Measurements from ENCODE around the gene HERC4.

Gene HERC4, protein sequence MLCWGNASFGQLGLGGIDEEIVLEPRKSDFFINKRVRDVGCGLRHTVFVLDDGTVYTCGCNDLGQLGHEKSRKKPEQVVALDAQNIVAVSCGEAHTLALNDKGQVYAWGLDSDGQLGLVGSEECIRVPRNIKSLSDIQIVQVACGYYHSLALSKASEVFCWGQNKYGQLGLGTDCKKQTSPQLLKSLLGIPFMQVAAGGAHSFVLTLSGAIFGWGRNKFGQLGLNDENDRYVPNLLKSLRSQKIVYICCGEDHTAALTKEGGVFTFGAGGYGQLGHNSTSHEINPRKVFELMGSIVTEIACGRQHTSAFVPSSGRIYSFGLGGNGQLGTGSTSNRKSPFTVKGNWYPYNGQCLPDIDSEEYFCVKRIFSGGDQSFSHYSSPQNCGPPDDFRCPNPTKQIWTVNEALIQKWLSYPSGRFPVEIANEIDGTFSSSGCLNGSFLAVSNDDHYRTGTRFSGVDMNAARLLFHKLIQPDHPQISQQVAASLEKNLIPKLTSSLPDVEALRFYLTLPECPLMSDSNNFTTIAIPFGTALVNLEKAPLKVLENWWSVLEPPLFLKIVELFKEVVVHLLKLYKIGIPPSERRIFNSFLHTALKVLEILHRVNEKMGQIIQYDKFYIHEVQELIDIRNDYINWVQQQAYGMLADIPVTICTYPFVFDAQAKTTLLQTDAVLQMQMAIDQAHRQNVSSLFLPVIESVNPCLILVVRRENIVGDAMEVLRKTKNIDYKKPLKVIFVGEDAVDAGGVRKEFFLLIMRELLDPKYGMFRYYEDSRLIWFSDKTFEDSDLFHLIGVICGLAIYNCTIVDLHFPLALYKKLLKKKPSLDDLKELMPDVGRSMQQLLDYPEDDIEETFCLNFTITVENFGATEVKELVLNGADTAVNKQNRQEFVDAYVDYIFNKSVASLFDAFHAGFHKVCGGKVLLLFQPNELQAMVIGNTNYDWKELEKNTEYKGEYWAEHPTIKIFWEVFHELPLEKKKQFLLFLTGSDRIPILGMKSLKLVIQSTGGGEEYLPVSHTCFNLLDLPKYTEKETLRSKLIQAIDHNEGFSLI

DNA sequence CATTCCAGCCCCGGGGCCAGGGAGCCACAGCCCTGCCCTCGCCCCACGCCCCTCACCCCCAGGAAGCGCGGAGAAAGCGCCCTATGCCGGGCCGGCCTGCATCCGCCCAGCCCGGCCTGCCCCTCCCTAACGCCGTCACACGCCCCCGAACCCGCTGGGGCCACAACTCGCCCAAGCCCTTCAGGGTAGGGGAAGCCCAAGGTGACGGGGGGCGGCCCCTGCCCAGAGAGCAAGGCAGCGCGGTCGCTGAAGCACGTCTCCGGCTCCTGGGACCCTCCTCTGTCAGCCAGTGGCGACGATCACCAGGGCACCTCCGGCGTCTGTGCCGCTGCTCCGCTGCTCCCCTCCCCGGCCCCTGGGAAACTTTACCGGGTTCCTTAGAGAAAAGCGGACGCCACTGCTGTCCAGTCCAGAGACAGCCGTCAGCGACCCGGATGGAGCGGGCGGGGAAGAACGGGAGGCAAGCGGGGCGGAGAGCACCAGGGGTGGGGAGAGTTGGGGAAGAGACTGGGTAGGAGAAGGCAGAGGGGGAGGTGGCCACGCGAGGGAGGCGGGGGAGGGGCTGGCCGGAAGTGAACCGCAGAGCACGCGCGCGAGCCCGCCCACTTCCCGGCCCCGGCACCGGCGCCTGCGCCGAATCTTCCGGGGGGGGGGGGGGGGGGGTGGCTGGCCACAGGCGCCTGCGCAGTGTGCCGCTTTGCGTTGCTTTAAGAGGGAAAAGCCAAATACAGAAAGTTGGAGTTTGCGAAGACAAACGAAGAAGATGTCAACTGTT is at the start of gene HERC4:
HERC4 (minus strand) TSS at position 509 of the 775 bp plus-strand sequence. CDS start 2,175 bp downstream, outside the sequence.
- peak; percentile 57 to 96 (median 90) for DNase-seq

DNA sequence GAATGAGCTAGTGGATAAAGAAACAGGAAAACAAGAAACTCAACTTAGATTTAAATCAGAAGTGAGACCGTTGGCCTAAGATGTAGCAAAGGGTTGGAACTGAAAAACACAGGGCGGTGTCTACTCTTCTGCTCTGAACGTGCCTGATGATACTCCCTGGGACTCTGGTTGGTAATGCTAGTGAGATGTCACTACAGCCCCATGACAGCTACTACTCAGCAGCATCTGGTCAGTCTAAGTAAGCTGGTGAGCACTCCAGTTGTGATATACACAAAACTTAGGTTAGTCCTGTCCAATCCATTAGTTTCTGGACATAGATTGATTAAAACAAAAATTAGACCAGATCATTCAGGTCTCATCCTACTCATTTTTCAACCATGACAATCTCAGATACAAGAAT is 49.6 kb upstream of the HERC4 start:
- DNase-seq = no peak

DNA sequence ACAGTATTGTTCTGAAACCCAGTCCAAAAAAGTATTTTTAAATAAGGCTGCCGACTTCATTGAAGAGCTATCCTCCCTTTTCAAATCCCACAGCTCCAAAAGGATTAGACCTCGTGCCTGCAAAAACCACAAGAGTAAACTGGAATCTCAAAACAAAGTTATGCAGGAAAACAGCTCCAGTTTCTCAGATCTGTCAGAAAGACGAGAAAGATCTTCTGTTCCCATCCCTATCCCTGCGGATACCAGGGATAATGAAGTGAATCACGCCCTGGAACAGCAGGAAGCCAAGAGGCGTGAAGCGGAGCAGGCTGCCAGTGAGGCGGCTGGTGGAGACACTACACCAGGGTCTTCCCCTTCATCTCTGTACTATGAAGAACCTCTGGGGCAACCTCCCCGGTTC is 46.8 kb upstream of the HERC4 start:
- no peak for DNase-seq

DNA sequence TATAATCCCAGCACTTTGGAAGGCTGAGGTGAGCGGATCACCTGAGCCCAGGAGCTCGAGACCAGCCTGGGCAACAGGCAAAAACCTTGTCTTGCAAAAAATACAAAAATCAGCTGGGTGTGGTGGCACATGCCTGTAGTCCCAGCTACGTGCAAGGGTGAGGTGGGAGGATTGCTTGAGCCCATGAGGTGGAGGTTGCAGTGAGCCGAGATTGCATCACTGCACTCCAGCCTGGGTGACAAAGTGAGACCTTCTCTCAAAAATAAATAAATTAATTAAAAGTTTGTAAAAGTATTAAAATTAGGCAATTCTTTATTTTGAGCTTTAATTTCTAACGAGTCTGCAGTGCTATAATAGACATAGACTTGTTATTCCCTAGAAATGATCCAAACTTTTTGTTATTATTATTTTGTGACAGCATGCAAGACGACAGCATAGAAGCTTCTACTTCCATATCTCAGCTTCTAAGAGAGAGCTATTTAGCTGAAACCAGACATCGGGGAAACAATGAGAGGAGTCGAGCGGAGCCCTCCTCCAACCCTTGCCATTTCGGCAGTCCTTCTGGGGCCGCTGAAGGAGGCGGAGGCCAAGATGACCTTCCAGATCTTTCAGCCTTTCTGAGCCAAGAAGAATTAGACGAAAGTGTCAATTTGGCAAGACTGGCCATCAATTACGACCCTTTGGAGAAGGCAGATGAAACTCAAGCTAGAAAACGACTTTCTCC is 46.1 kb upstream of the HERC4 start:
- DNase-seq = no peak

DNA sequence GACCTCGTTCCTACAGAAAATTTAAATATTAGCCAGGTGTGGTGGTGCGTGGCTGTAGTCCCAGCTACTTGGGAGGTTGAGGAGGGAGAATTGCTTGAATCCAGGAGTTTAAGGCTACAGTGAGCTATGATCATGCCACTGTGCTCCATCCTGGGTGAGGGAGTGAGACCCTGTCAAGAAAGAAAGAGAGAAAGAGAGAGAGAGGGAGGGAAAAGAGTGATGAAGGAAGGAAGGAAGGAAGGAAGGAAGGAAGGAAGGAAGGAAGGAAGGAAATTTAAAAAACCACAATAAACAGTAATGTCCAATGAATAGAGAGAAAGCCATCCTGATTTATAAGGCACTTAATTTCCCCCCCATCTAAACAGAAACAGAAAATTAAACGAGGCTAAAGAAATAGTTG is 43.6 kb upstream of the HERC4 start:
- no peak for DNase-seq

DNA sequence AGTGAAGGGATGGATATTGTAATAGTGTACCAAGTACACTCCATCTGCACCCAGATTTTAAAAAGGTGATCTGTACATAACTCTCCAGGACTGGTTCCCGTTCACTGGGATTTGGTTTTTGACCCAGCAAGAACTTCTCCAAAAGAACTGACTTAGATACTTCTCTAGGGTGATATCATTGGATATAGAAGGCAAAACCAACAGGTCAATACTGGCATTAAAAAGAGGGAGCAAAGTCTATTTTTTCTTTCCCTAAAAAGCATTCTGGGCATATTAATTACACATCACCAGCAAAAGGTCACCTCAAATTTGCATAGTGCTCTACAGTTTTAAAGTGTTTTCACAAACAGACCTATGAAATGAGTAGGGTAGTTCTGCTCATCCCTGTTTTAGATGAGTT is 37.8 kb upstream of the HERC4 start:
- DNase-seq = no peak

DNA sequence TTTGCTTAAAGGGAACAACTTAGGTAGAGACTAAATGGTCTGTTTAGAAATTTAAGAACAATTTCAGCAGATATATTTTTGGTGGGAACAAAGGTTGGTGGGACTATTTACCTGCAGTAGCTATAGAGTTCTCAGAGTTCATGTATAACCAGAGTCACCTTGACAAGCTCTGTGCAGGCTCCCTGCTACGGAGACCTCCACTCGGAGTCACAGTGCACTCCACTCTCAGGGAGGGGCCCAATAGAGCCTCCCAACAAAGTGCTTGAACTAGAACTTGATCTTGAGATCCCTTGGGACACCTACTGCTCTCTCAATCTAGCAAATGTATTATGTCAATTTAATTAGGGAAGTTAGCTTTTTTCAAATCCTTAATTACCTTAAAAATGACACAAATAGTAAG is 36.5 kb upstream of the HERC4 start:
- DNase-seq = no peak

DNA sequence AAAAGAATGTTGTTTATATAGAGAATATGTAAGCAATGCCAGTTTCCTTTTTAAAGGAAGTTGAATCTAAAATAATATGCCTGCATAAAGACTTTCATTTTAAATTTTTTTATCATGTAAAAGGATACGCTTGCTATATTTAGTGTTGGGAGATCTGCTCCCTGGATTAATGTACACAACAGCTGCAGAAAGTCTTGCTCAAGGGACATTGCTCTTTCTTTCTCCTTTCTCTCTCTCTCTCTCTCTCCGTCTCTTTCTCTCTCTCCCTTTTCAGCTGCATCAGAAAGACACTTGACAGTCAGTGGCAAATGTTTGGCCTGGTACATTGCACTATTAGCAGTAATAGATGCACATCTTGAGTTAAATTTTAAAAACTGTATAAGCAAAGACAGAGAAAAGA is 34.9 kb upstream of the HERC4 start:
- no peak for DNase-seq

DNA sequence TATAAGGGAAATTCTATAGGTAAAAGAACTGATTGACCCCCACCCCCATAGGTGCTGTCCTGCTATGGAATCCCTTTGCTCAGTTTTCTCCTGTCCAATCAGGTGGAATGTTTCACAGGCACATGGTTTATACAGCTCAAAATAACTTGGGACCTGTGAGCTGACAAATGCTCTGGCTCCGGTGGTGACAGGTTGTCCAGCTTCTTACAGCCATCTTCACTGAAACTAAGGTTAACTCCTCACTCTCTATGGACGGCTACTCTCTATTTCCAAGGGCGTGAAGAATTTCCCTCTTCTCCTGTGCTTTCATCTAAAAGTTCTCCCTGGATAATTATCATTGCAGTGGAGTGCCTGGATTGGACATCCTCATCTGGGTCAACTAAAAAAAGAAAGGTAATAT is 34.2 kb upstream of the HERC4 start, which contains the start of gene MYPN:
MYPN (plus strand) TSS at position 158 of the 400 bp plus-strand sequence. CDS start 11,951 bp downstream, outside the sequence.
- no peak for DNase-seq

DNA sequence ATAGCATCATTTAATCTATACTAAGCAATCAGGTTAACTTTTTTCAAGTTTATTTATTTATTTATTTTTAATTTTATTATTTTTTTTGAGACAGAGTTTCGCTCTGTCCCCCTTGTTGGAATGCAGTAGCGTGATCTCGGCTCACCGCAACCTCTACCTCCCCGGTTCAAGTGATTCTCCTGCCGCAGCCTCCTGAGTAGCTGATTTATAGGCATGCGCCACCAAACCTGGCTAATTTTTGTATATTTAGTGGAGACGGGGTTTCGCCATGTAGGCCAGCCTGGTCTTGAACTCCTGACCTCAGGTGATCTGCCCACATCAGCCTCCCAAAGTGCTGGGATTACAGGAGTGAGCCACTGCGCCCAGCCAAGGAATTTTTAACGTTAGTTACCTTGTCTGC is 33.6 kb upstream of the HERC4 start:
- DNase-seq = no peak

DNA sequence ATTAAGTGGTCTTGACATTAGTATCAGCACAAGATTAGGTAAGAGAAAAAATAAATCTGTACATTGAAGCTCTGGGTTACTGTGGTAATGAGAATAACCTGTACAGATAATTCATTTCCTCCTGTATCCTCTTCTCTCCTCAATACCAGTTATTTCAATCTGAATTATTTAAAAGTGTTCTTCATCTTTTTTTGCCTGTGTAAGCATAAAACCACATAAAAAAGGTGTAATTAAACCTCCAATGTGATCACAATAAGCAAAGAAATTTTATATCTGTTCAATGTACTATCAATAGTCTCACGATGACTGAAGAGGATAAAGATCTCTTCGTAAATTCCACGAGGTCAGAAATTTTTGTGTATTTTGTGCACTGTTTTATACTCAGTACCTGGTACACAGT is 33.0 kb upstream of the HERC4 start:
- no peak for DNase-seq

DNA sequence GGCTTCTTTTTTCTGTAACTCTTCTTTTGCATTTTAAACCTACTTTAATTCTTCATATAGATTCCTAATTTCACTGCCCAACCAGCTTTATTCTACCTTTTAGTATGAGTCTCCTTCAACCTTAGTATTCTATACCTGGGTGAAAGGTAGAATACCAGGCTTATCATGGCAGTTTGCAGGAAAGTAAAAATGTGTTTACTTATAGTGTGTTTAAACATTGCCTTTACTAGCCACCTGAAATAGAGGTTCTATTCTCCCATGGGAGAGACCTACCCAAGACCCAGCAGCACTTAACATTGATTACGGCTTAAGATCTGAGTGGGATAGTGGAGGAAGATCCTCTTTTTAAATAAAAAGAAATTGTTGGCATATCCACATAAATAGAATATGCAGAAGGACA is 32.6 kb upstream of the HERC4 start:
- no peak for DNase-seq

DNA sequence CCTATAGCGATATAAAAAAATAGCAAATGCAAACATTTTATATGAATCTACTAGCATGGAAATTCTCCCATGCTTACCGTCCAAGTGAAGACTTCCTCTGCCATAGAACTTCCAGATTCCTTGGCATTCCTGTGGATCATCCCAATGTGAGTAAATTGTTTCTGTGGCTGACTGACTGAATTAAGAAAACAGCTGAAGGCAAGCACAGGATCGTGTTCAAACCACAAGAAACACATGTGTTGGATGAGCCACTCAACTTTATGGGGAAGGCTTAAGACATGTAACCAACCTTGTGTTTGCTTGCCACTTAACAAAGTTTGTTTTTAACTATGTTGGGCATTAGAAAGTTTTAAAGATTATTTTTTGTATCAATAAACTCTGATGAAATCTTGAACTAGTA is 31.6 kb upstream of the HERC4 start:
- no peak for DNase-seq

DNA sequence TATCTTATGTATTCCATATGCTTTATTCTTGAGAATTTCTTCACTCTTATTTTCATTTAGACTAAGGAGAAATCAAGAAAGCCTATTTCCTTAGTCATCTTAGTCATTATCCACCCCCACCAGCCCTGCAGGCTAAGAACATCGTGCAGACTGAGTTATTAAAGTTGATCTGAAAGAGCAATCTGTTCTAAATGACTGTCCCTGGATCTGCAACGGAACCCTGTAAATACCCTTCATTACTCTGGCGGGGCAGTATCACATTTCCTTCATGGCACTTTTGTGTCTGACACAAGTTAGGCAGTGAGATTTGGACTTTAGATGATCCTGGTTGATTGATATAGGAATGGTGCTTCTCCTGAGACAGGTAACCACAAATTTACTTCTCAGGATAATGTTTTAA is 30.7 kb upstream of the HERC4 start:
- DNase-seq = no peak

DNA sequence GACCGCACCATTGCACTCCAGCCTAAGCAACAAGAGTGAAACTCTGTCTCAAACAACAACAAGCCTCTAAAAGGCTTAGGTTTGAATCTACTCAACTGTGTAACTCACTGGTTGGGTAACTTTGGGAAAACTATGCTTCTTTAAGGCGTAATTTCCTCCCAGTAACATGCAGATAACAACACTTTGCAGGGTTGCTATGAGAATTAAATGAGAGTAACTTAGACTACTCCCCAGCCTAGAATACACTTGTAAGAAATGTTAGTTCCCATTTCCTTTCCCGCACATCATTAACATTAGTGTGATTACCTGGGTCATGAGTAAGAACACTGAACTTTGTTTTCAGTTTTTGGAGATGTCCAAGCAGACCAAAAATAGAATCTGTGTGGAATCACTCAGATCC is 28.8 kb upstream of the HERC4 start:
- DNase-seq = no peak

DNA sequence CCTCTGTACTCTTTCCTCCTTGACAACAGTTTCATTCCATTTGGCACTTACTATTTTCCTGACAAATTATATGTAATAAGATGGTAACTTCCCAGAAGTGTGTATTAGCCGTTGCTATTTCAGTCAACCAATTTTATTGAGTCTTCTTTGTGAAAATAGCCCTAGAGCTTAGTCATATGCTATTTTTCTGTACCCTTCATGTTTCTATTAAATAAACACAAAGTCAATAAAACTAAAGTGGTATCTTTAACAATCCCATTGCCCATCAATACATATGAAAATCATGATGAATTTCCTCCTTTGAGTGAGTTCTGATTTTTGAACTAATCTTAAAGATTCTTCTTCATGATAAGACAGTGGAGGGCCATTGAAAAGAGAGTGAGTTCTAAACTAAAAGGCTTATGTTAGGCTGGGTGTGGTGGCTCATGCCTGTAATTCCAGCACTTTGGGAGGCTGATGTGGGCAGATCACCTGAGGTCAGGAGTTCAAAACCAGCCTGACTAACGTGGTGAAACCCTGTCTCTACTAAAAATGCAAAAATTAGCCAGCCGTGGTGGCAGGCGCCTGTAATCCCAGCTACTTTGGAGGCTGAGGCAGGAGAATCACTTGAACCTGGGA is 28.3 kb upstream of the HERC4 start:
- DNase-seq = no peak

DNA sequence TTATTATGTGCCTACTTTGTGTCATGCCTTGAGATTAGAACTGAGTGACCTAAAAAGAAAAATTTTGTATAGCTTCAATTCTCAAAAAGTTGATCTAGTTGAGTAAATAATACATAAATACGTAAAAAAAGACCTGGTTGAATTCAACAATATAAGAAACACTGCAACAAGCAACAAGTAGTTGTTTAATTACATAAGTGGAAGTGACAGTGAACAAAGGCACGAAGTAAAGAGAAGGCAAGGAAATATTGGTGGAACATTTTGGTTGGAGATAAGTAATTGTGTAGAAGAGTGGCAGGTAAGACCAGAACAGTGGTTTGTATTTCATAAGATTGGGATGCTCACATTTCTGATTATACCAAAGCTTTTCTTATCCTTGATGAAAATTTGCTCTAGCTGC is 26.0 kb upstream of the HERC4 start:
- DNase-seq = no peak

DNA sequence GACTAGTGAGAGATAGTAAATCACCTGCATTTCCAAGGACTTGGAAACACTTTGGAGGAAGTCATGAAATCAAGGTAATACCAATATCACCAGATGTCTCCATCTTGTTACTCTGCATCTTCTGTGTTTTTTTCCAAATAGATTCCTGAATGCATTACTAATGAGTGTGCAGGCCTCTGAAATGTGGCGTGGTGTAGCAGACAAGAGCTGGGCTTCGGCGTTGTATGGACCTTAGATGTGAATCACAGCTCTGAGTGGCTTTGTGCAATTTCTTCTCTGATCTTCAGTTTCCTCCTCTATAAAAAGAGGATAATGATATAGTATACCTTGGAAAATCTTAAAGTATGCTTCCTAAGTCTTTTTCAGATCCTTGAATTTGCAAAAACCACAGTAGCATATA is 24.7 kb upstream of the HERC4 start:
- no peak for DNase-seq

DNA sequence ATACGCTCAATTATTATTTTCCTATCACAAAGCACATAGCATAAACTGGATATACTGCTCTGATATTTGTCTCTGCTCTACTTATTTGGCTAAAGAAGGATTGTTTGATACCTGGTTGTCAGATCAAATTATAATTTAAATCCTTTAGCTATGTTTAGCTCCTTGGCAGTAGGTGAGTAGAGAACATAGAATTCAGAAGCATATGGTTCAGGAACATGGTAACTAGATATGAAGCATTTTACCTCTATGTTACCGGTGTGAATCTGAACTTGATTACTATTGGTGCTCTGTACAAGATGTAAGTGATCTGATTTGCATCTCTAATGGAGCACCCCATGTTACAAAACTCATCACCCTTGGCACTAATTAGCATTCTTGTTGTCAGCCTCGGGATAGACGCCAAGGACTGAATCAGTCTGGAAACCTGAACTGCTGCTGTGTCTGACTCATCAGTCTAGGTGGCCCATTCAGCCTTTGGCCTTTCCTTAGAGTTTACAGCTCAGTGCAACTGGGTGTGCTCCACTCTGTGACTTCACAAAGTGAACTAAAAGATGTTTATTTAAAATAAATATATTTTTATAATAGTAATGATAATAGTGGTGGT is 21.9 kb upstream of the HERC4 start:
- DNase-seq = peak in 4 of 14 donors; percentile 2 to 81 (median 15)

DNA sequence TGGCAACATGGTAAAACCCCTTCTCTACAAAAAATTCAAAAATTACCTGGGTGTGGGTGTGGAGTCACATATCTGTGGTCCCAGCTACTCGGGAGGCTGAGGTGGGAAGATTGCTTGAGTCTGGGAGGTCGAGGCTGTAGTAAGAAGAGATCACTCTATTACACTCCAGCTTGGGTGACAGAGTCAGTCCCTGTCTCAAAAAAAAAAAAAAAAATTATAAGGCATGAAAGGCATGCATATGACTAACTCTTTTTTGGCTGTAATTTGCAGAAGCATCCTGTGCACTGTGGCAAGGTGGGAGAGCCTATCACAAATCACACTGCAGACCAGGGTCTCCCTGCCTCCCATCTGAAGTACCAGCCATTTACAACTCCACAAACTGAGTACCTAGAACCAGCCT is 20.1 kb upstream of the HERC4 start:
- DNase-seq = no peak

DNA sequence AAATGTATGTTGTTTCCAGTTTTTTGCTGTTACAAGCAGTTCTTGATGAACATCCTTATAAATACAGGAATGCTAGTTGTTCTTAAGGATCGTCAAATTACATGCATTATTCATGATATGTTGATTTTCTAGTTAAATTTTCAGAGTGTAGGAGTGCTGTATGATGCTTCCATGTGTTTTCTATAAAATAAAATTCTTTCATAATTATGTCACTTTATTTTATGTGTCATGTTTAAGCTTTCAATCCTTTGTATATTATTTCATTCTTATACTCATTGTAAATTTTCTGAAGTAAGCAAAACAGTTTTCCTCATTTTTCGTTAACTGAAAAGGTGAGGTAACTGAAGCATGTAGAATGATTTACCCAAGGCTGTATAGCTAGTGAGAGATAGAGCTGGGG is 17.4 kb upstream of the HERC4 start:
- no peak for DNase-seq

Data from C1 segment of cervical spinal cord (tissue), 14 donors.